Measurements from ENCODE around the gene COPA.

Gene COPA

GRCh38 chr1:160261893-160262794 lies 80.9 kb downstream of the COPA start, which contains the start of gene DCAF8:
Gene DCAF8, minus strand, starts transcription at chr1:160262549. Its CDS starts 18,541 bp downstream, at chr1:160244008.
- peak; percentile 99 to 100 for DNase-seq

- DNase-seq: peak; percentile 60 to 71
Observed at GRCh38 chr1:160261556-160261892, 81.5 kb downstream of the COPA start.

- DNase-seq: no peak
Observed at GRCh38 chr1:160260406-160261382, 82.4 kb downstream of the COPA start.

- DNase-seq: no peak
Observed at GRCh38 chr1:160258177-160258798, 84.8 kb downstream of the COPA start.

GRCh38 chr1:160257411-160258015 lies 85.5 kb downstream of the COPA start:
- no peak for DNase-seq

- DNase-seq: no peak
Observed at GRCh38 chr1:160256396-160257046, 86.5 kb downstream of the COPA start.

GRCh38 chr1:160255781-160256300 lies 87.2 kb downstream of the COPA start:
- no peak for DNase-seq

- DNase-seq: peak; percentile 57 to 92
Observed at GRCh38 chr1:160251687-160252526, 91.1 kb downstream of the COPA start.

- no peak for DNase-seq
Observed at GRCh38 chr1:160251011-160251410, 92.0 kb downstream of the COPA start.

GRCh38 chr1:160247053-160247452 lies 96.0 kb downstream of the COPA start:
- no peak for DNase-seq

- DNase-seq: no peak
Observed at GRCh38 chr1:160245434-160245833, 97.6 kb downstream of the COPA start.

- no peak for DNase-seq
Observed at GRCh38 chr1:160244209-160244608, 98.8 kb downstream of the COPA start.

GRCh38 chr1:160243767-160244166 lies 99.3 kb downstream of the COPA start:
- no peak for DNase-seq

GRCh38 chr1:160239582-160240299 lies 103.3 kb downstream of the COPA start:
- DNase-seq: no peak

Measured in NCI-H526 (cell line).